Stomach (tissue), 9 donors: ENCODE data around the gene CT47A1. TPM values are rescaled to one million over a fixed set of nuclear protein-coding genes. Genes with fewer than 3 reads are reported as not detected.
A peak's percentile ranks its signal among the peaks of the same experiment; 100 is the strongest.

Experiments
- DNase-seq, 2 donors: peaks; one replicate each; pipeline versions ENCODE4 v3.0.0 to v3.0.0-alpha.2; 2013 to 2019
- H3K27ac ChIP-seq, 5 donors: fragments of 200-600 bp in 4 of 5; sonication (generic) in 4 of 5; one replicate each; pipeline ENCODE4 v1.5.1; 2013 to 2019; ENCODE audit warnings: mild to moderate bottlenecking in 1 of 5, moderate library complexity in 1 of 5
- H3K27me3 ChIP-seq, 3 donors: fragments of 200-600 bp; sonication (generic); one replicate each; pipeline ENCODE4 v1.5.1; 2017 to 2019; ENCODE audit warnings: mixed run types in 1 of 3
- H3K36me3 ChIP-seq, 4 donors: fragments of 200-600 bp; sonication (generic); 1 replicate in 3 of 4; 2 replicates in 1 of 4; pipeline ENCODE4 v1.5.1; 2016 to 2019
- H3K4me1 ChIP-seq, 4 donors: fragments of 200-600 bp; sonication (generic); one replicate each; pipeline ENCODE4 v1.5.1; 2016 to 2019
- H3K4me3 ChIP-seq, 4 donors: fragments of 200-600 bp; sonication (generic) in 3 of 4; one replicate each; pipeline ENCODE4 v1.5.1; 2016 to 2019; ENCODE audit warnings: mild to moderate bottlenecking in 1 of 4
- H3K9me3 ChIP-seq, 4 donors: fragments of 200-600 bp; sonication (generic); one replicate each; pipeline ENCODE4 v1.5.1; 2016 to 2019
- EP300 ChIP-seq: sonication (generic); formaldehyde crosslinking; IDR thresholded peaks from one replicate; pipeline ENCODE4 v1.6.1; 2017; ENCODE audit warnings: antibody characterized with exemption
- POLR2A ChIP-seq, 4 donors: fragments of 450-650 bp; IDR thresholded peaks; one replicate each; pipeline ENCODE4 v1.6.1; 2016; ENCODE audit warnings: antibody characterized with exemption in 4 of 4, control low read depth in 2 of 4, mild to moderate bottlenecking in 1 of 4, moderate library complexity in 1 of 4
- POLR2AphosphoS5 ChIP-seq, 3 donors: sonication (generic); formaldehyde crosslinking; IDR thresholded peaks; one replicate each; pipeline ENCODE4 v1.6.1; 2016; ENCODE audit warnings: antibody characterized with exemption in 3 of 3
- WGBS, 5 donors: extraction: QIAGEN DNeasy Blood & Tissue Kit in 3 of 5; methylation state at CpG; one replicate each; pipeline versions ENCODE4 v1.1.5 to v1.1.7; 2013 to 2018; 5-methylcytosine and 5-hydroxymethylcytosine counted together
- intact Hi-C: fragments of 100-400 bp; cut with DNase I; formaldehyde crosslinking; loops from one replicate; pipeline ENCODE4 v1.15.1; 2023; ENCODE audit warnings: low total_unique reads
- polyA plus RNA-seq, 3 donors: library from polyadenylated mRNA; stranded (reverse); fragments of 200-250 nt; gene quantifications; one replicate each; pipeline ENCODE4 v1.2.3, GENCODE V29; 2013
- total RNA-seq, 5 donors: library from RNA; depleted of rRNA; stranded (reverse); fragments of >200 nt; gene quantifications; one replicate each; pipeline versions ENCODE4 v1.1.0 to v1.2.3, GENCODE V29; 2014 to 2016
- TF ChIP-seq, protein P1 (sequence below), 7 experiments: fragments of 450-650 bp in 4 of 7; fragments of 200-600 bp in 3 of 7; sonication (generic) in 3 of 7; IDR thresholded peaks; one replicate each; pipeline ENCODE4 v1.5.1; 2016 to 2019; ENCODE audit warnings: antibody characterized with exemption in 7 of 7, control low read depth in 2 of 7, mild to moderate bottlenecking in 1 of 7
- donor health status: healthy with polysubstance abuse.
- donor health status: Bipolar disorder and iron deficiency.
- donor health status: healthy.

The CT47A1 gene
- total and polyA plus RNA-seq, 8 donors, result not detected

- Histone ChIP-seq H3K4me1 (no peaks in the 10 kb centered on the region), H3K27me3 (no peaks in the 10 kb centered on the region)
Measured at GRCh38 chrX:121013897-121014455, 28.4 kb upstream of the CT47A1 start.

GRCh38 chrX:121011254-121011653, 25.7 kb upstream of the CT47A1 start:
- peak in 1 of 2 donors; percentile 11 for DNase-seq
- Histone ChIP-seq H3K4me3 (no peak overlapping the region), H3K9me3 (peaks cover 0 to 17% (median 0%) of the 10 kb centered on the region in 4 donors), H3K27me3 (no peaks in the 10 kb centered on the region), H3K36me3 (no peaks in the 10 kb centered on the region), H3K4me1 (no peaks in the 10 kb centered on the region), H3K27ac (no peak overlapping the region)
- 35 to 64% (median 54%) methylated on average over 7 of the region's 7 CpGs for WGBS, 5 donors
- intact Hi-C loops, result no loop called here
- TF ChIP-seq, protein P1, sequence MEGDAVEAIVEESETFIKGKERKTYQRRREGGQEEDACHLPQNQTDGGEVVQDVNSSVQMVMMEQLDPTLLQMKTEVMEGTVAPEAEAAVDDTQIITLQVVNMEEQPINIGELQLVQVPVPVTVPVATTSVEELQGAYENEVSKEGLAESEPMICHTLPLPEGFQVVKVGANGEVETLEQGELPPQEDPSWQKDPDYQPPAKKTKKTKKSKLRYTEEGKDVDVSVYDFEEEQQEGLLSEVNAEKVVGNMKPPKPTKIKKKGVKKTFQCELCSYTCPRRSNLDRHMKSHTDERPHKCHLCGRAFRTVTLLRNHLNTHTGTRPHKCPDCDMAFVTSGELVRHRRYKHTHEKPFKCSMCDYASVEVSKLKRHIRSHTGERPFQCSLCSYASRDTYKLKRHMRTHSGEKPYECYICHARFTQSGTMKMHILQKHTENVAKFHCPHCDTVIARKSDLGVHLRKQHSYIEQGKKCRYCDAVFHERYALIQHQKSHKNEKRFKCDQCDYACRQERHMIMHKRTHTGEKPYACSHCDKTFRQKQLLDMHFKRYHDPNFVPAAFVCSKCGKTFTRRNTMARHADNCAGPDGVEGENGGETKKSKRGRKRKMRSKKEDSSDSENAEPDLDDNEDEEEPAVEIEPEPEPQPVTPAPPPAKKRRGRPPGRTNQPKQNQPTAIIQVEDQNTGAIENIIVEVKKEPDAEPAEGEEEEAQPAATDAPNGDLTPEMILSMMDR (IDR thresholded peaks at IDR 0.05), result no peak
- TF ChIP-seq POLR2A (IDR thresholded peaks at IDR 0.05), result no peak
- TF ChIP-seq POLR2AphosphoS5 (IDR thresholded peaks at IDR 0.05), result no peak
- no peak for TF ChIP-seq EP300

More at GRCh38 chrX:121013897-121014455, 28.4 kb upstream of the CT47A1 start:
- Histone ChIP-seq H3K27ac (no peak overlapping the region), H3K9me3 (peaks cover 0 to 16% (median 0%) of the 10 kb centered on the region in 4 donors), H3K4me3 (no peak overlapping the region), H3K36me3 (no peaks in the 10 kb centered on the region)
- TF ChIP-seq EP300, result no peak
- TF ChIP-seq POLR2AphosphoS5 (IDR thresholded peaks at IDR 0.05), result no peak
- TF ChIP-seq, protein P1 (IDR thresholded peaks at IDR 0.05), result no peak
- no peak for TF ChIP-seq POLR2A (IDR thresholded peaks at IDR 0.05)
- intact Hi-C loops, result no loop called here
- DNase-seq, result no peak

DNA sequence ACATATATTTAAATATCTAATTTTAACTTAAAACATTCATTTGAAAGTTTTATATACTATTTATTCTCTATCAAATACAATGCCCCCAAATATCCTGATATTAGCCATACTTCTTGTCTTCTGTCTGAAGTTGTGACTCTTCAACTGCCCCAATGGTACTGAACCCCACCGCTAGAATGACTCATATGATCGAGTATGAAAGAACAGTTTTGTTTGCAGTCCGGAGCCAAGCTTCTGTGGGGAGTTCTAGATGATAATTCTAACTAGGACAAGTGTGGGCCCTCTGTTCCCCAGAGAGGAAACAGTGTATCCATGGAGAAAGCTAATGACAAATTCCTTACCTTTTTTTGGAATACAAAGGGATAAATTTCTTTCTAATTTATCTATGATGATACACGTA, 24.7 kb upstream of the CT47A1 start:
- Histone ChIP-seq H3K27me3 (no peaks in the 10 kb centered on the region), H3K36me3 (no peaks in the 10 kb centered on the region), H3K4me3 (no peak overlapping the region), H3K4me1 (no peaks in the 10 kb centered on the region), H3K27ac (no peak overlapping the region), H3K9me3 (peaks cover 0 to 16% (median 0%) of the 10 kb centered on the region in 4 donors)
- intact Hi-C loops, result no loop called here
- WGBS, 5 donors, result 33 to 67% (median 38%) methylated on average over 3 to 4 of the region's 4 CpGs
- peak in 1 of 2 donors; percentile 11 for DNase-seq
- TF ChIP-seq POLR2A (IDR thresholded peaks at IDR 0.05) (no peak), EP300 (no peak), POLR2AphosphoS5 (IDR thresholded peaks at IDR 0.05) (no peak)
- TF ChIP-seq, protein P1 (IDR thresholded peaks at IDR 0.05), result no peak

- no peaks in the 10 kb centered on the region for H3K27me3 ChIP-seq
- no peak overlapping the region for H3K4me3 ChIP-seq
- H3K4me1 ChIP-seq, result no peaks in the 10 kb centered on the region
- DNase-seq, result no peak
- peaks cover 0 to 14% (median 0%) of the 10 kb centered on the region in 4 donors for H3K9me3 ChIP-seq
- intact Hi-C loops, result no loop called here
- no peak for TF ChIP-seq POLR2A (IDR thresholded peaks at IDR 0.05)
- TF ChIP-seq POLR2AphosphoS5 (IDR thresholded peaks at IDR 0.05), result no peak
- TF ChIP-seq EP300, result no peak
- TF ChIP-seq, protein P1 (IDR thresholded peaks at IDR 0.05), result no peak
- no peaks in the 10 kb centered on the region for H3K36me3 ChIP-seq
- no peak overlapping the region for H3K27ac ChIP-seq
- WGBS, 5 donors, result 42 to 59% (median 54%) methylated on average over 3 of the region's 3 CpGs
Measured at GRCh38 chrX:121009764-121010163, 24.2 kb upstream of the CT47A1 start.
